Stimulated activated CD4-positive, alpha-beta T cell treated with anti-CD3 and anti-CD28 coated beads, TNF-alpha, amount 100 ng/mL, for 48 hours (primary cell): Measurements from ENCODE around the gene TNS4.

Experiments used
- DNase-seq, 3 donors: peaks; one replicate each; pipeline ENCODE4 v3.0.0-alpha.2; 2020; ENCODE audit warnings: low read depth in 3 of 3

The TNS4 gene

GRCh38 chr17:40457964-40458791 lies 43.2 kb downstream of the TNS4 start:
- no peak for DNase-seq

- no peak for DNase-seq
Measured at GRCh38 chr17:40457369-40457768, 44.1 kb downstream of the TNS4 start.

GRCh38 chr17:40456396-40456951 lies 44.9 kb downstream of the TNS4 start:
- no peak for DNase-seq

- no peak for DNase-seq
Measured at GRCh38 chr17:40454613-40454995, 46.8 kb downstream of the TNS4 start.

GRCh38 chr17:40453881-40454612 lies 47.4 kb downstream of the TNS4 start:
- no peak for DNase-seq

- no peak for DNase-seq
Measured at GRCh38 chr17:40452921-40453378, 48.5 kb downstream of the TNS4 start.

GRCh38 chr17:40452216-40452787 lies 49.1 kb downstream of the TNS4 start:
- no peak for DNase-seq

GRCh38 chr17:40451420-40451819 lies 50.0 kb downstream of the TNS4 start:
- DNase-seq, result no peak

- DNase-seq, result no peak
Measured at GRCh38 chr17:40450175-40450574, 51.2 kb downstream of the TNS4 start.

GRCh38 chr17:40448639-40449261 lies 52.7 kb downstream of the TNS4 start:
- DNase-seq, result no peak

- no peak for DNase-seq
Measured at GRCh38 chr17:40448213-40448638, 53.2 kb downstream of the TNS4 start.

- DNase-seq, result no peak
Measured at GRCh38 chr17:40447806-40448205, 53.6 kb downstream of the TNS4 start.

GRCh38 chr17:40447148-40447644 lies 54.2 kb downstream of the TNS4 start:
- DNase-seq, result no peak

- no peak for DNase-seq
Measured at GRCh38 chr17:40445751-40446468, 55.5 kb downstream of the TNS4 start.

GRCh38 chr17:40443988-40444899 lies 57.2 kb downstream of the TNS4 start:
- no peak for DNase-seq

GRCh38 chr17:40443196-40443987 lies 58.0 kb downstream of the TNS4 start, which contains the start of gene IGFBP4:
IGFBP4 (plus strand) TSS chr17:40443450; CDS start chr17:40443736, 286 bp downstream.
- DNase-seq, result peak in 2 of 3 donors; percentile 47 to 71

GRCh38 chr17:40442392-40443195 lies 58.8 kb downstream of the TNS4 start:
- DNase-seq, result no peak

- no peak for DNase-seq
Measured at GRCh38 chr17:40440166-40440565, 61.3 kb downstream of the TNS4 start.
